ENCODE data around the gene PAGR1. TPM values are rescaled to one million over a fixed set of nuclear protein-coding genes. Genes with fewer than 3 reads are reported as not detected.

PAGR1 gene
- total and polyA plus RNA-seq, 9 of the 15 experiments (the other 6 are each of a cell fraction or from before 2014, with no cell fraction given), result 1.4 to 58.2 (median 16.8) TPM

DNA sequence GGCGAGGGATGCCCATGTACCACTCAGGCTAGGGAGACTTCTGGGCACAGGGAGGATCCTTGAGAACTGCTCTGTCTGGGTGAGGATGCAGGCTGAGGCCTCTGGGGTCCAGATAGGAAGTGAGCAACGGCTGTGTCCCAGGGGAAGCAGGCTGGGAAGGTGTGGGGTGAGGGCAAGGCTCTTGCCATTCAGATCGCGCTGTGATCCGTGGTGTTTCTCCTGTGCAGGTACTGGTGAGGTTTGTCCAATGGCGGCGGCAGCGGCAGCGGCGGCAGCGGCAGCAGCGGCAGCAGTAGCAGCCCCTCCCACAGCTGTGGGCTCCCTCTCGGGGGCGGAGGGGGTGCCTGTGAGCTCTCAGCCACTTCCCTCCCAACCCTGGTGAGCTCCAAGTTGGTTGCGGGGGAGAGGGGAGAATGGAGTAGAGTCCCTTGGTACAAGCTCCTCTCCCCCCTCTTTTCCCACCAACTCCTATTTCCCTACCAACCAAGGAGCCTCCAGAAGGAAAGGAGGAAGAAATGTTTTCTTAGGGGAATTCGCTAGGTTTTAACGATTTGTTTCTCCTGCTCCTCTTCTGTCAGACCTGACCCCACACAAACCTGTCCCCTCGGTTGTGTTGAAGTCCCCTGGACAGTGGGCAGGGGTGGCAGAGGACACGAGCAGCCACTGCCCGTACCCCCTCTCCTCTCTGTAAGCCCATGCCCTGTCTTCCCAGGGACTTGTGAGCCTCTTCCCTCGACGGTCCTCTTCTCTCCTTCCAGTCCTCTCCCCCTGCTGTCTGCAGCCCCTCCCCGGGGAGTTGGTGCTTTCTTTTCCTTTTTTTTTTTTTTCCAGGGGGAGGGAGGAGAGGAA is 5.9 kb upstream of the PAGR1 start (continued):
- TF ChIP-seq VEZF1 (CRISPR knock-in tag; IDR thresholded peaks at IDR 0.05), result peak; percentile 54
- TF ChIP-seq PHB (CRISPR knock-in tag; IDR thresholded peaks at IDR 0.05), result no peak
- TF ChIP-seq TFAP4 (CRISPR knock-in tag; IDR thresholded peaks at IDR 0.05; ENCODE audit: borderline replicate concordance), result peak; percentile 63; the same call in 1 of the 2 replicates
- TF ChIP-seq BRD4 (IDR thresholded peaks at IDR 0.05), result no peak
- TF ChIP-seq CBX1 (IDR thresholded peaks at IDR 0.05; ENCODE audit: low read depth), result 0 out of 2 replicates have a peak, but pooled peaks have one; percentile 19
- no peak for TF ChIP-seq KHSRP (IDR thresholded peaks at IDR 0.05)
- TF ChIP-seq E2F3 (CRISPR knock-in tag; IDR thresholded peaks at IDR 0.05), result 0 out of 2 replicates have a peak, but pooled peaks have one; percentile 21
- peak; percentile 10; the same call in 1 of the 2 replicates for TF ChIP-seq CTBP1 (IDR thresholded peaks at IDR 0.05; ENCODE audit: borderline replicate concordance)
- TF ChIP-seq POLR2G (IDR thresholded peaks at IDR 0.05; ENCODE audit: low read depth, low read length), result 0 out of 2 replicates have a peak, but pooled peaks have one; percentile 32
- TF ChIP-seq PRDM10 (IDR thresholded peaks at IDR 0.05; ENCODE audit: partially characterized antibody), result peak; percentile 80
- TF ChIP-seq, protein P1, sequence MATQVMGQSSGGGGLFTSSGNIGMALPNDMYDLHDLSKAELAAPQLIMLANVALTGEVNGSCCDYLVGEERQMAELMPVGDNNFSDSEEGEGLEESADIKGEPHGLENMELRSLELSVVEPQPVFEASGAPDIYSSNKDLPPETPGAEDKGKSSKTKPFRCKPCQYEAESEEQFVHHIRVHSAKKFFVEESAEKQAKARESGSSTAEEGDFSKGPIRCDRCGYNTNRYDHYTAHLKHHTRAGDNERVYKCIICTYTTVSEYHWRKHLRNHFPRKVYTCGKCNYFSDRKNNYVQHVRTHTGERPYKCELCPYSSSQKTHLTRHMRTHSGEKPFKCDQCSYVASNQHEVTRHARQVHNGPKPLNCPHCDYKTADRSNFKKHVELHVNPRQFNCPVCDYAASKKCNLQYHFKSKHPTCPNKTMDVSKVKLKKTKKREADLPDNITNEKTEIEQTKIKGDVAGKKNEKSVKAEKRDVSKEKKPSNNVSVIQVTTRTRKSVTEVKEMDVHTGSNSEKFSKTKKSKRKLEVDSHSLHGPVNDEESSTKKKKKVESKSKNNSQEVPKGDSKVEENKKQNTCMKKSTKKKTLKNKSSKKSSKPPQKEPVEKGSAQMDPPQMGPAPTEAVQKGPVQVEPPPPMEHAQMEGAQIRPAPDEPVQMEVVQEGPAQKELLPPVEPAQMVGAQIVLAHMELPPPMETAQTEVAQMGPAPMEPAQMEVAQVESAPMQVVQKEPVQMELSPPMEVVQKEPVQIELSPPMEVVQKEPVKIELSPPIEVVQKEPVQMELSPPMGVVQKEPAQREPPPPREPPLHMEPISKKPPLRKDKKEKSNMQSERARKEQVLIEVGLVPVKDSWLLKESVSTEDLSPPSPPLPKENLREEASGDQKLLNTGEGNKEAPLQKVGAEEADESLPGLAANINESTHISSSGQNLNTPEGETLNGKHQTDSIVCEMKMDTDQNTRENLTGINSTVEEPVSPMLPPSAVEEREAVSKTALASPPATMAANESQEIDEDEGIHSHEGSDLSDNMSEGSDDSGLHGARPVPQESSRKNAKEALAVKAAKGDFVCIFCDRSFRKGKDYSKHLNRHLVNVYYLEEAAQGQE (IDR thresholded peaks at IDR 0.05; ENCODE audit: borderline replicate concordance), result no peak
- TF ChIP-seq, protein P1 (CRISPR knock-in tag; IDR thresholded peaks at IDR 0.05; ENCODE audit: low read depth), result 0 out of 2 replicates have a peak, but pooled peaks have one; percentile 23
- TF ChIP-seq ERF (CRISPR knock-in tag; IDR thresholded peaks at IDR 0.05), result 0 out of 2 replicates have a peak, but pooled peaks have one; percentile 71

All from K562 (cell line).